ENCODE results near the gene VEGFB. TPM values are rescaled to one million over a fixed set of nuclear protein-coding genes. Genes with fewer than 3 reads are reported as not detected.

The VEGFB gene, protein sequence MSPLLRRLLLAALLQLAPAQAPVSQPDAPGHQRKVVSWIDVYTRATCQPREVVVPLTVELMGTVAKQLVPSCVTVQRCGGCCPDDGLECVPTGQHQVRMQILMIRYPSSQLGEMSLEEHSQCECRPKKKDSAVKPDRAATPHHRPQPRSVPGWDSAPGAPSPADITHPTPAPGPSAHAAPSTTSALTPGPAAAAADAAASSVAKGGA
- total RNA-seq = 57.7 and 58.7 TPM in 2 replicates

DNA sequence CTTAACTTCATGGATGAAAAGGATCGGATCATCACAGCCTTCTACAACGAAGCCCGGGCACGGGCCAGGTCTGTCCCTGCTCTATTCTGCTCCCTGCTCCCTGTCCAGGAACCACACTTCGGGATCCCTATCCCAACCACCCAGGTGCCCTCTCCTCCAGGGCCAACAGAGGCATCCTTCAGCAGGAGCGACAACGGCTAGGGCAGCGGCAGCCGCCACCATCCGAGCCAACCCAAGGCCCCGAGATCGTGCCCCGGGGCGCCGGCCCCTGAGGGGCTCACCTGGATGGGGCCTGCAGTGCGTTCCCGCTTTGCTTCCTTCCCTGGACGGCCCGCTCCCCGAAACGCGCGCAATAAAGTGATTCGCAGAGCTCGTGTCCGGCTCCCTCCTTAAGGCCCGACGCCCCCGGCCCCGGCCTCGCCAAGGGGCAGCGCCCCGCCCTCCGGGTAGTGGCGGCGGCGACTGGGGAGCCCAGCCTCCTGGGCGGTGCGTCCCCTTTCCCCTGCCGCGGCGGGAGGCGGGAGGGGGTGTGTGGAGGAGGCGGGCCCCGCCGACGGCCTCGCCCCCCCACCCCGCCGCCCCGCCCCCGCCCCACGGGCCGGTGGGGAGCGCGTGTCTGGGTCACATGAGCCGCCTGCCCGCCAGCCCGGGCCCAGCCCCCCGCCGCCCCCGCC is at the start of gene VEGFB:
Gene VEGFB, plus strand, starts transcription at position 672 of the 674 bp plus-strand sequence. CDS start 250 bp downstream, outside the sequence.
- intact Hi-C loops (cut with micrococcal nuclease) = loop anchor here (5.0 kb wide), 1 partner anchor 552 kb away; the partner anchor contains the start of gene RTN3

DNA sequence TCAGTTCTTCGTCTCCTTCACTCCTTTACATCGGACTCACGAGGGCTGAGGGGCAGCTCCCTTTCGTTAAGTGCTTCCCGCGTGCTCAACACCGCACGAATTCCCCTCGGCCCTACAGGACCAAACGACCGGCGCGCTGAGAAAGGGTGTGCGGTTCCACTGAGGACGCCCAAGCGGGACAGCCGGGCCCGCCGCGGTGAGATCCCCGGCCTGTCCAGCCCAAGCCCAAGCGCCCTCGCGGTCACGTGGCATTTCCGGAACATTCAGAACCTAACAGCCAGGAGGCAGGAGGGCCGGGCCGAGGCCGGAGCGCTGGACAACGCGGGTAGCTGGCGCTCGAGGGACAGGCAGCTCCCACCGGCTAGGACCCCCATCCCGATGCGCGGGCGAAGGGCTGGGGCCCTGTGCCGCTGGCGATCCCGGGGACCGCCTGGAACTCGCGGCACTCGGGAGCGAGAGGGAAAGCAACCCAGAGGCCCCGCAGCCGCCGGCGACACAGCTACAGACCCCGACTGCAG is 49.1 kb upstream of the VEGFB start:
- intact Hi-C loops (cut with micrococcal nuclease) = loop anchor here (1.0 to 10.0 kb wide), 13 partner anchors 20 to 1590 kb away; partner anchors contain the start of genes ATL3, BAD, BSCL2 and COX8A

DNA sequence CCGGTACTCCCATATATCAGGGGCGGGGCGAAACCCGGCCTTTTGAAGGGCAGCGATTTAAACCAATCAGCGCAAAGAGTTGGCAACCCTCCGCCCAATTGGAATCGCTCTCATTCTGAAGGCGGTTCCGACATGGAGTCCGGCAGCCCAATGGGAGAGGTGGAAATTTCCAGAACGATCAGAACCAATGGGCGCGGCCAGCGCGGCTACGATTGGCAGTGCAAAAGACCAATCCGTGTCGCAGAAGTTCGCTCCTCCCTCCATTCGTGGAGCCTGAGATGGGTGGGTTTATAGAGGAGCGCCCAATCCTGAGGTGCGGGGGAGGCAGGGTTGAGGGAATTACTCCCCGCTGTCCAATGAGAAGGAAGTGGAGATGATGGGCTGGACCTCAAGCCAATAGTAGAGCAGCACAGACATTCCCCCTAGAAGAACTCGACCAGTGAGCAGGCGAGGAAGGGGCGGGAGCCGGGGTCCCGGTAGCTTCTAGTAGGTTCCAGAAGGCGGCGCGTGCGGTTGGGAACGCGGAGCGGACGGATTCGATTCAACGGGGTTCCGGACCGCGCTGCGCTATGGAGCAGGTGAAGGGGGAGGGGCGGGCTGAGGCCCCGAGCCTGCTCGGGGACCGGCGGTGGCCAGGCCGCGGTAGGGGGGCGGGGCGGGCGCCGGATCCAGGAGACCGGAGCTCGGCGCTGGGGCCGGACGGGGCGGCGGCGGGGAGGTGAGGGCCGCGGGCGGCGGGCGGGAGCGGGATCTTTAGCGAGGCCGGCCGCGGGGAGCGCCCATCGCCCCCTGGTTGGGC is 48.5 kb upstream of the VEGFB start, which contains the start of gene STIP1:
Gene STIP1, plus strand, starts transcription at position 479 of the 799 bp plus-strand sequence. Its CDS starts 91 bp downstream, at position 570.
- intact Hi-C loops (cut with micrococcal nuclease) = loop anchor here (1.0 to 10.0 kb wide), 17 partner anchors 21 to 1591 kb away; partner anchors contain the start of genes ATL3, BAD, BSCL2 and COX8A

DNA sequence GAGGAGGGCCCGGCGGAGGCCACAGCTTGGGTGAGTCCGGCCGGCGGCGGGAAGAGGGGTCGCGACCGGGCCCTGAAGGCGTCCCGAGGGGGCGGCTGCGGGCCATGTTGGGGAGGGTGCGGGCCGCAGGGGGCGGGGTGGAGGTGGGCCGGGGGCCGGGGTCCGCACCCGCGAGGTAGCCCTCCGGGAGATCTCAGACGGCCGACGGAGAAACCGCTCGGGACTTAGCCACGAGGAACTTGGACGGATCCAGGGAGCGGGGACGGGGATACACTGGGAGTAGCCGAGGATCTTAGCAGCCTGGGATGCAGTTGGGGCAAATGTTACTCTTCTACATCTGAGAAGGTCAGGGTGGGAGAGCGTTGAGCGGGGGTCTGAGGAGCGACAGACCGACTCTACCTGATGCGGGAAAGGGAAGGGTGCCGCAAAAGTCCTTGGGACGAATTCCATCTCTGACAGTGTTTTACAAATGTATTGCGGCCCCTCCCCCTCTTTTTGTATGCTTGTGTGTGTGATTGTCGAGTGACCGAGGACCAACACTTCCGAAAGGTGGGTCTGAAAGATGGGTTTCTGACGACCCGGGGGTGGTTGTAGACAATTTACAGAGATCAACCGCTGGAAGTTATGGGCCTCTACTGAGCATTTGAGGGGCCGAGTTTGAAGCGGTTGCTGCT is 47.8 kb upstream of the VEGFB start:
- intact Hi-C loops (cut with micrococcal nuclease) = loop anchor here (1.0 to 10.0 kb wide), 6 partner anchors 21 to 1592 kb away; partner anchors contain the start of genes BSCL2, DNAJC4, GNG3 and NAA40

DNA sequence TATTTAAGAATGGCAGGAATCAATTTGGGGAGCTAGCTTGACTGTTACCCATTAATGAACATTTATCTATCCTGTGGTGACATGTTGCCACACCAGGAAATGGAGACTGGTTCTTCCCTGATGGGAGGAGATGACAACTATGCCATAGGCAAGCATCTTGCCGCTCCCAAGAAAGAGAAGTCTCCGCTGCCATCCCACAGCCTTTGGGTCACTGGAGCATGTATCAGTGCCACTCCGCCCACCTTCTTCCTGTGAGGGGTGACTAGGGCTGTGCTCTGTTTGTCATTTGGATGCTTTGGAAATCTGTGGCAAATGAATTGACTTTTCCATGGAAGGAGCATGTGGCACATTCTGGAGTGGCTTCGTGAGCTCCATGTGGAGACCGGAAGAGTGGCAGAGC is 42.0 kb upstream of the VEGFB start:
- intact Hi-C loops (cut with micrococcal nuclease) = no loop called here

DNA sequence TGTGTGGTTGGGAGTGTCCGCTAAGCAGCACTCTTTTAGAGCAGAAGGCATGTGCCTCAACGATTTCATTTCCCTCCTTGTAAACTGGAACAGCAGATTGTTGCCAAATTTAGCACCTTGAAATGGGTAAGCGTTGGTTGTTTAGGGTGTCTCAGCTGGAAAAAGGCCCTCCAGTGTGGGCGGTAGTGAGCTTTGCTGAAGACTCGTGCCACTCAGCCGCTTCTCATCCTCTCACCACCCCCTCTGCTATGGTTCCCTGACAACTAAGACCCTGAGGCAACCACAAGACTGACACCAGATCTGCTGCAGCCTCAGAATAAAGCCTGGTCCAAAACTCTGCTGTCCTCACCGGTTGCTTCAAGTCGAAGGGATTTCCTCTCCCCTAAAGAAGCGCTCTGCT is 37.8 kb upstream of the VEGFB start:
- intact Hi-C loops (cut with micrococcal nuclease) = no loop called here

DNA sequence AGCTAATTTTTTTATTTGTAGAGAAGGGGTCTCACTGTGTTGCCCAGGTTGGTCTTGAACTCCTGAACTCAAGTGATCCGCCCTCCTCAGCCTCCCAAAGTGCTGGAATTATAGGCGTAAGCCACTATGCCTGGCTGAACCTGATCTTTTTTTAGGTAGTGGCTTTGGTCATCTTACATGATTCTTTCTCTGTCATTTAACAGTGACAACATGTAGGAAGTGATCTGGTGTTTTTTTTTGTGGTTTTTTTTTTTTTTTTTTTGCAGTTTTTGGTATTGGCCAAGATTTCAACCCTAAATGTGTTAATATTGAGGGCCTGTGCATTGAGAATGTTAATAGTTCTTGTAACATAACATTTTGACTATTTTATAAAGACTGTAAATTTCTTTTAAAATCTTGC is 35.9 kb upstream of the VEGFB start:
- intact Hi-C loops (cut with micrococcal nuclease) = no loop called here

DNA sequence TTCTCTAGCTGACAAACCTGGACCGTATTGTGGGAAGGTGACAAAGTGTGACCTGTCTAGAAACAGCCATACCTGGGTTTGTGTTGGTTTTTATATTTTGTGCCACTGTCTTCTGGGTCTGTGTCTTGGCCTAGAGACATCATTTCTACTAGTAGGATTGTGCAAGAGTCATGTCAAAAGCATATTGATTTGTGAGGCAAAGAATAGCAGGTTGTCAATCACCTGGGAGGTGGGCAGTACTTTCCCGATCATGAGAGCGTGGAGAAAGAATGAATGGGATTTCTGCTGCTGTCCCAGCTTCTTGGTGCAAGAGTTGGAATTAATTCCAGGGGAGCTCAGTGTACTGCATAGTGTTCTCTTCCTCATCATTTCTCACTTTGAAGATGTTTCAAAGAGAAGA is 32.8 kb upstream of the VEGFB start:
- intact Hi-C loops (cut with micrococcal nuclease) = no loop called here

DNA sequence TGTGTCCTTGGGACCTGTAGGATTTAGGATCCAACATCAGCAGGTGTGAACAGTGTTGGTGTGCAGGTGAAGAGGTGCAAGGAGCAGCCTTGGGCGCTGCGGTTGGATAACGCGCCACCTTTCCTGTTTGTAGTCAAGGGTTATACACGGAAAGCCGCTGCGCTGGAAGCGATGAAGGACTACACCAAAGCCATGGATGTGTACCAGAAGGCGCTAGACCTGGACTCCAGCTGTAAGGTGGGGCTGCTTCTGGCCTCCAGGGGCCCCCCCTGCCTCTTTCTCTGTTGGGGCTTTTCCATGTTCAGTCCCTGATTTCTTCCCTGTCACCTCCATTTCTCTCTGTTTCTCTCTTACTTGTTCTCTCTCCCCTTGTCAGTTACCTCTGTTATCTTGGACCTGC is 31.4 kb upstream of the VEGFB start:
- intact Hi-C loops (cut with micrococcal nuclease) = no loop called here

DNA sequence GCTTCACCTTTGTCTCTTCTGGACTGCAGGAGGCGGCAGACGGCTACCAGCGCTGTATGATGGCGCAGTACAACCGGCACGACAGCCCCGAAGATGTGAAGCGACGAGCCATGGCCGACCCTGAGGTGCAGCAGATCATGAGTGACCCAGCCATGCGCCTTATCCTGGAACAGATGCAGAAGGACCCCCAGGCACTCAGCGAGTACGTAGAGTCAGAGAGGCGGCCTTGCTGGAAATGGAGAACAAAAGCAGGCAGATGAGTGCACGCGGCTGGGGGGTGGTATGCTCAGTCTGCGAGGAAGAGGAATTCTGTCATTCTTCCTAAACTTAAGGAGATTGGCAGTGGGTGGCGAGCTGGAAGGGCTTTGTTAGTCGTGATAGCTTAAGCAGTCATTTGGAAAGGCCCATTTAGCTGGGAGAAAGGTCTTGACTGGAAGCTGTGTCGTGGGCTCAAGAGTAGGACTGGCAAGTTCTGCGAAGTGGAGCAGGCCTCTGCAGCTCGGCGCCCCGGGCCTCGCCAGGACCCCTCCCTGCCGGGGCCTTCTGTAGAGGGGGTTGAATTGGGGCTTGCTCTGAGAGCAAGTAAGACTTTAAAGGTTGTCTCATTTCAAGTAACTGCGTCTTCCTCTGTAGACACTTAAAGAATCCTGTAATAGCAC is 30.8 kb upstream of the VEGFB start:
- intact Hi-C loops (cut with micrococcal nuclease) = loop anchor here (1.0 kb wide), 3 partner anchors 48 to 101 kb away; partner anchors contain the start of genes BAD and PLCB3

DNA sequence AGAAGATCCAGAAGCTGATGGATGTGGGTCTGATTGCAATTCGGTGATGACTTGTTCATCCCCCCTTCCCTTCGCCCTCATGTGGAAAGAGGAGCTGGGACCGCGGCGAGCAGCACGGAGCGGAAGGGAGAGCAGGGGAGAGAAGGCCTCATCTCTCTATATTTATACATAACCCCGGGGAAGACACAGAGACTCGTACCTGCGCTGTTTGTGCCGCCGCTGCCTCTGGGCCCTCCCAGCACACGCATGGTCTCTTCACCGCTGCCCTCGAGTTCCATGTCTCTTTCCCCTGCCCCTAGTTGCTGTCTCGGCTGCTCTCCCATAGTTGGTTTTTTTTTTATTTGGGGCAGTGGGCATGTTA is 30.3 kb upstream of the VEGFB start:
- intact Hi-C loops (cut with micrococcal nuclease) = loop anchor here (1.0 kb wide), 3 partner anchors 47 to 100 kb away; partner anchors contain the start of genes BAD and PLCB3

DNA sequence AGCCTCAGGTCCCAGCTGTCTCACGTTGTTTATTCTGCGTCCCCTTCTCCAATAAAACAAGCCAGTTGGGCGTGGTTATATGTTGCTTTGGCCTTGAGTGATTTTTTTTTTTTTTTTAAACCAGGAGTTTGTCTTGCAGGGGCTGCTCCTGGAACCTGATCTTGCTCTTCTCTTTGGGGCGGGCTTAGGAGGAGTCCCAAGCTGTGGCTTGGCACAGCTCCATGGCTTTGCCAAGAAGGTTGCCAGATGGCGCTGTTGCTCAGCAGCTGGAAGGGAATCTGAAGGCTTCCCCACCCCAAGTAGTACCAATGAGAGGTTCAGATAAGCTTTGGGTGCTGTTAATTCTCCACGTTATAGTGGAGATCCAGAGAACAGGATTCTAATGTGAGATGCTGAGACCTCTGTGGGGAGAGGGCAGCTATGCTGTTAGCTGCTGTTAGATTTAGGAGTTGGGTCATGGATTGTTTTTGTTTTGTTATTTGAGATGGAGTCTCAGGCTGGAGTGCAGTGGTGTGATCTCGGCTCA is 29.9 kb upstream of the VEGFB start:
- intact Hi-C loops (cut with micrococcal nuclease) = loop anchor here (1.0 kb wide), 3 partner anchors 47 to 100 kb away; partner anchors contain the start of genes BAD and PLCB3

DNA sequence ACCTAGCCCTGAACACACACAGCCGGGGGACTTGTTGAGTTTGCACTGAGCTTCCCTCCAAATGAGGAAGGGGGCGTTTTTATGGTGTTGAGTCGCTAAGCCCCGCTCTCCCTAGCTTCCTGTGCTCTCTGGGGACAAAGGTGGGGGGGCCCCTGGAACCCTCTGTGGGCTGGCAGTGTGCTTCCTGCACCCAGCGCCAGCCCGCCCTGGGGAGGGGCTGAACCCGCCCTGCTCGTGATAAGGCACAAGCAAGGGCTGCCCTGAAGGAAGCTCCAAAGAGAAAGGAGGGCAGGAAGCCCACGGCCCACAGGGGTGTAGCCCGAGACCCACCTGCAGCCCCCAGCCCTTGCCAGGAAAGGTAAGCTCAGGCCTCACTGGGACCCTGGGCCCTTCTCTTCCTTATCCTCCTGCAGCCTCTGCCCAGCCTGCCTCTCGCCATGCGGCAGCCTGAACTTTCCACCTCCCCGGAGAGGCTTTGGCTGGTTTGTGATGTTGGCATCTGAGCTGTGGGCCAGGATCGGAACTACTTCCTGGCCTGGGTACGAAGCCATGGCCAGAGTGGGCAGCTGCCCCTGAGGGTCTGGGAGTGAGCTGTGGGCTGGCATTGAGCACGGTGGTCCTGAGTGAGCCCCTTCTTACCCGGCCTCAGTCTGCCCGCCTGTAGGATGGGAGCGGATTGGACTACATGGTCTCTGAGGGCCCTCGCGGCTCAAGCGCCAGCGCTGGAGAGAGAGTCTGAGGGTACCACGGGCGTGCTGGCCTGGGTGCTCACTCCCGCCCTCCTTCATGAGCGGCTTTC is 27.7 kb upstream of the VEGFB start, which contains the start of gene FERMT3:
Gene FERMT3, plus strand, starts transcription at position 265 of the 799 bp plus-strand sequence. CDS start 644 bp downstream, outside the sequence.
- intact Hi-C loops (cut with micrococcal nuclease) = loop anchor here (1.0 kb wide), 6 partner anchors 20 to 99 kb away; partner anchors contain the start of genes DNAJC4, ESRRA, FKBP2 and NUDT22

DNA sequence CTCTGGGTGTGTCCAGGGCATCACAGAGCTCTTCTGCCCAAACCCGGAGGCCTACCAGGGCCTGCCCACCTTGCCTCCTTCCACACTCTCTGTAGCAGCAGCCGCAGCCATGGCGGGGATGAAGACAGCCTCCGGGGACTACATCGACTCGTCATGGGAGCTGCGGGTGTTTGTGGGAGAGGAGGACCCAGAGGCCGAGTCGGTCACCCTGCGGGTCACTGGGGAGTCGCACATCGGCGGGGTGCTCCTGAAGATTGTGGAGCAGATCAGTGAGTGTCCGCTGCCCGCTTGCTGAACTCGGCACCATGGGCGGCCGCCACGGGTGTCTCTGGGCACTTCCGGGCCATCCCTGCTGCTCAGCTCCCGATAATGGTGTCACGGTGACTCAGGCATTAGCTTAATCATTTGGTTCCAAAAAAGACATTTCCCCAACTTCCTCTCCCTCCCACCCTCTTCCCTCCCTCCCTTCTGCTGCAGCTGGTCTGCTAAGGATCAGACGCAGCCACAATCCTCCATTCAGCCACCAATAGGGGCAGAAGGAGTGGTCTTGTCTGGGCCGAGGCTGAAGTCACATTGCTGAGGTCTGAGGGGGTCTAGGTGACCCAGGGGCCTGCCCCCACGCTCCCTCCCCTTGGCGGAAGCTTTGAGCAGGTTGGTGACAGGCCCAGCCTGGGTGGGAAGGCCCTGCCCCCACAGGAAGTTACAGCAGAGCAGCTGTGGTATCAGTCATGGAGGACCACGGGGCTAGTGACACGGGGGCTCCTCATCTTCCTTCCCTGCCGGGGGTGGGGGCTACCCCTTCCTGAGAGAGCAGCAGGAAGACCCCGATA is 26.9 kb upstream of the VEGFB start:
- intact Hi-C loops (cut with micrococcal nuclease) = loop anchor here (1.0 kb wide), 5 partner anchors 19 to 98 kb away; partner anchors contain the start of genes DNAJC4, ESRRA, FKBP2 and NUDT22

DNA sequence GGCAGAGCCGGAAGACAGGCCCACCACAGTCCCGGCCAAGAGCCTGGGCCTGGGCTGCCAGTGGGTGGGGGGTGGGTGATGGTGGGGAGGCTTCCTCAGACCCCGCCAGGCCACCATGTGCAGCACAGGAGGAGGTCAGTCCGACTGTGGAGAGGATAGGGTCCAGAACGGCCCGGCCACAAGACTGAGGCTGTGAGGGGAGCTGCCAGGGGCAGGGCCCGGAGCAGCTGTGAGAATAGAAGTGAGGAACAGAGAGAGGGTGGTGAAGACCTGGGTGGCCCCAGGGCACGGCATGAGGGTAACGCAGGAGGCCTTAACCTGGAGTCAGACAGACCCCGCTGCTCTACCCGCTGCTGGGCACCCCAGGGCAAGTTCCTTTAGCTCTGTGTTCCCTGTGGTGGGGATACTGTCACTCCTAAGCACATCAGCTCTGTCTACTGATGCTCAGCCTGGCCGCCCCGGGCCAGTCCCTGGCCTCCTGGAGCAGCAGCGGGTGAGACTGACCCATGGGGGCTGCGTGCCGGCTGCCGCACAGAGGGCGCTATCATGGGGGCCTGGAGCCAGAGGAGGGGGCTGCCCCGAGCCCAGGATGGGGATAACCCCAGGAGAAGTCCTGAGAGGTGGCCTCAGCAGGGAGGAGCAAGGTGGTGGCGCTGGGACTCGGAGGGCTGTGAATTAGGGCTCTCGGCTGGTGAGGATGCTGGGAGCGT is 26.1 kb upstream of the VEGFB start:
- intact Hi-C loops (cut with micrococcal nuclease) = no loop called here

DNA sequence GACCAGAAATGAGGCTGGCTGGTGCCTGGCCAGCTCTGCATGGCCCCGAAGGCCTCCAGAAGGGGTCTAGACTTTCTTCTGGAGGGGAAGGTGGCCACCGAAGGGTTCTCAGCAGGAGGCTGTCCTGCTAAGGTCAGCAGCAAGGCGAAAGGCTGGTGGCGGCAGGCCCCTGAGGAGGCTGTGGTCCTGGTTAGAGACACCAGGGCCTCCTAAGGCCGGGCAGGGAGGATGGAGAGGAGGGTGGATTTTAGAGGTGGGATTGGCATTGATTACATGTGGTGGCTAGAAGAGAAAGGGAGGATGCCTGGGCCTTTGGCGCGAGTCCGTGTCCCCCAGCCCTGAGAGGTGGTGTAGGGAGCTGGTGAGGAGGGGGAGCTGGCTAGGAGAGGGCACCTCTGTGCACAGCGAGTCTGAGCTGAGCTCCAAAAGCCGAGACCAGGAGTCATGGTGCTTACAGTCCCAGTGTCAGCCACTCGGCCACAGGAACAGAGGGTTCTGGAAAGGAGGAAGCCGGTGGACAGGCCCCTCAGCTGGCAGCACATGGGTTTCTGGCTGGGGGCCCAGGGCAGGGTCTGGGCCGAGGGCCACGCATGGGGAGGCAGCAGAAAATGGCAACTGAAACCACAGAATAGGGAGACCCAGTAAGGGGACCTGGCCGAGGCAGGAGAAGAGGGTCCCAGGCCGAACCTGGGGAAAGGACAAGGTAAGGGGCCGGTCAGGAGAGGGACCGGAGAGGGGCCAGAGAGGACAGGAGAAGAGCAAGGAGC is 25.4 kb upstream of the VEGFB start:
- intact Hi-C loops (cut with micrococcal nuclease) = no loop called here

DNA sequence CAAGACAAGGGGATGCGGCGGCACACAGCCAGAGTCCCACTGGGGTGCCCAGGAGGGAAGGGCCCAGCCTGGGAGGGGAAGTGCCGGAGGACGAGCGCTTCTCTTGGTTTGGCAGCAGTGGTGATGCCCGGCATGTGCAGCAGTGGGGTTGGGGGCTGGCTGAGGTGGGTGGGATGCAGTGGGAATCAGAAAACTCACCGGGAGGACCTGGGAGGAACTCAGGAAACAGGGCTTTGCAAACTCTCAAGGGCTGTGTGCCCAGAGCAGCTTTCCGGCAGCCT is 24.9 kb upstream of the VEGFB start:
- intact Hi-C loops (cut with micrococcal nuclease) = no loop called here

All from T-helper 1 cell treated with Interleukin-12 subunit alpha and Interleukin-12 subunit beta and Interleukin-4 antibody, amounts not matched to agents 30 ng/mL and 1 ng/mL, for 36 hours (primary cell).